Measurements from ENCODE around the gene NFS1.

DNA sequence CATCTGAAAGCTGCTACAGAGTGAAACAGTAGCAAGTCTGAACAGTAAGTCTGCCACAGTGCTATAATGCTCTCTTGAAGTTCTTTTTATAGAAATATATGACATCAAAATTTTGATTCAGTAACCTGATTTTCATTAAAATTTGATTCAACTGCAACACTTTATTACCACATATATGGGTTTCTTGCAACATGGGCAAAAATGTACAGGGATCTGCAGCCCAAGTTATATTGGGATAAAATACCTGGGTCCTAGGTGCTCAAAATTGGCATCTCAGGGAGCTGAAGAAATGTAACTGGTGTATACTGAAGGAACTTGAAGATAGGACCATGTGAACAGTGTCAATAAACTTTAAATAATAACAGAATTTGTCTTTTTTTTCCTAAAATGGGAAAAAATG lies 10.9 kb upstream of the NFS1 start:
- no peak for TF ChIP-seq POLR2A (IDR thresholded peaks at IDR 0.05)
- no peak for TF ChIP-seq CTCF (IDR thresholded peaks at IDR 0.05)
- TF ChIP-seq POLR2AphosphoS5 (IDR thresholded peaks at IDR 0.05): no peak
